ENCODE results near the gene HIRA.

- TF ChIP-seq BHLHE40 (IDR thresholded peaks at IDR 0.05; ENCODE audit: low read depth, low read length) = no peak
- TF ChIP-seq MAFK (IDR thresholded peaks at IDR 0.05; ENCODE audit: partially characterized antibody) = no peak
- no peak for TF ChIP-seq CTCF (IDR thresholded peaks at IDR 0.05)
- no peak for TF ChIP-seq REST (IDR thresholded peaks at IDR 0.05)
Observed at GRCh38 chr22:19354201-19354600, 77.3 kb downstream of the HIRA start.

All from A549 (cell line).